GM08714 (cell line): ENCODE measurements around the gene KDELR3.

Experiments
- H3K4me3 ChIP-seq: fragments of 200-500 bp; sonication (Bioruptor generic); 2 replicates; pipeline ENCODE4 v1.5.1; 2014; ENCODE audit warnings: mild to moderate bottlenecking, low read length, inconsistent platforms
- ZNF274 ChIP-seq: IDR thresholded peaks from 2 replicates; pipeline ENCODE4 v1.6.1; 2012; ENCODE audit warnings: mild to moderate bottlenecking, low read depth, low read length

The KDELR3 gene

GRCh38 chr22:38467904-38468442, at the start of gene KDELR3:
KDELR3 (plus strand) TSS chr22:38468096; CDS start chr22:38468234, 138 bp downstream.
- H3K4me3 ChIP-seq = peak within 1 kb of the TSS; percentile 5; the same call in 1 of the 2 replicates
- TF ChIP-seq ZNF274 = no peak

- TF ChIP-seq ZNF274 = no peak
- no peak overlapping the region for H3K4me3 ChIP-seq
Observed at GRCh38 chr22:38418589-38418988, 49.3 kb upstream of the KDELR3 start.

DNA sequence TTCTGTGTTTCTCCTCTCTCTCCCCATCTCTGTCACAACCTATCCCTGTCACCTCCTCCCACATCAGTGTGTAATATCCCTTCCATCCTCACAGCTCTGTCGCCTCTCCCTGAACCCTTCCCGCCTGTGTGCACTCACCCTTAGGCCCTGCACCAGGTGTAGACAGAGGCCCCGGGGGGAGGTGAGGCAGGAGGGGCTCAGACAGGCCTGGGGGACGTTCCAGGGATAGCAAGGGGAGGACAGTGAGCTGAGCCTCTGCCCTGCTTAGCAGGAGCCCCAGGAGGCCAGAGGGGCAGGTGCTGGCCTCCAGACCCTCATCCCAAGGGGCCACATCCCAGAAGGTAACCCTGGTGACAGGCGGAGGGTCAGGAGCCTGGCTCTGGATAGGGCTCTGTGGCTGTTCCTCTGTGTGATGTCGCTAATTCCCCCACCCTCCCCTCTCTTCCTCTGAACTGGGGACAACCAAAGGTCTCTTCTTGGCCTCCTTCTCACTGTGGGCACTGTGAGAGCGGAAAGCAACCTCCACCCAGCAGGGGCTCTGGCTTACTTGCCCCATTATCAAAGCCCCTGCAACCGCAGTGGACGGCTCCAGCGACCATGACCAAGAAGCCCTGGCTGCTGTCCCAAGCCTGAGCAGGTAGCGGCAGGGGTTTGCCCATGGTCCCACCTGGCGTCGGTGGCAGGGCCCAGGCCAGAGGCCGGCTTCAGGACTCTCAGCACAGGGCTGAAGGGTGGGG, 48.6 kb upstream of the KDELR3 start:
- no peak overlapping the region for H3K4me3 ChIP-seq
- TF ChIP-seq ZNF274 = no peak

DNA sequence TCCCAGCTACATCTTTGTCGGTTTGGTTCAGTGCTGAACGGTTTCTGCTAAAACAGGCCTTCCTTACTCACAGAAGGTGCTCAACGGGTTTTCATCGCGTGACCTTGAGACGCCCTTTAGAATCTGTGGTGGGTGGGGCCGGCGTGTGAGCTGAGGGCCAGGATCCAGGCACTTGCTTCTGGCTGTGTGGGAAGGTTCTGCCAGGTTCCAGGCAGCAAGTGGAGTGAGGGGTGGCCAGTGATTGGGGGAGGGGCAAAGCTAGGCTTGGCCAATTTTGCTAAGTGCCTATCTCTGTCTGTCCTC, 48.1 kb upstream of the KDELR3 start:
- no peak overlapping the region for H3K4me3 ChIP-seq
- TF ChIP-seq ZNF274 = no peak

DNA sequence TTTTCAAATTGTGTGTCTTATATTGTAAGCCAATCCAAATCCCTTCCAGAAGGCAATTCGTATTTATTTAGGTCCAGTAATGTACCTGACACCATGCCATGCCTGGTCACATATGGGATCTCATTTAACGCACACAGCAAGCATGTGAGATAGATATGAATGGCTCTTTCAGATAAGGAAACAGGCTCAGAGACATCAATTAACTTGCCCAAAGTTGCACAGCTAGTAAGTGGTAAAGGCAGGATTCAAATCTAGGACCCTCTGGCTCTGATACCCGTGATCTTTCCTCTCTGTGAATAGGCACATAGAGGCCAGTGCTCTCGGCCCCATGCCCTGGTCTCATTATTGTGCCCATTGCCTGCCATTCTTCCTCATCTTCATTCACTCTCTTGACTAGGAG, 47.2 kb upstream of the KDELR3 start:
- no peak overlapping the region for H3K4me3 ChIP-seq
- no peak for TF ChIP-seq ZNF274

DNA sequence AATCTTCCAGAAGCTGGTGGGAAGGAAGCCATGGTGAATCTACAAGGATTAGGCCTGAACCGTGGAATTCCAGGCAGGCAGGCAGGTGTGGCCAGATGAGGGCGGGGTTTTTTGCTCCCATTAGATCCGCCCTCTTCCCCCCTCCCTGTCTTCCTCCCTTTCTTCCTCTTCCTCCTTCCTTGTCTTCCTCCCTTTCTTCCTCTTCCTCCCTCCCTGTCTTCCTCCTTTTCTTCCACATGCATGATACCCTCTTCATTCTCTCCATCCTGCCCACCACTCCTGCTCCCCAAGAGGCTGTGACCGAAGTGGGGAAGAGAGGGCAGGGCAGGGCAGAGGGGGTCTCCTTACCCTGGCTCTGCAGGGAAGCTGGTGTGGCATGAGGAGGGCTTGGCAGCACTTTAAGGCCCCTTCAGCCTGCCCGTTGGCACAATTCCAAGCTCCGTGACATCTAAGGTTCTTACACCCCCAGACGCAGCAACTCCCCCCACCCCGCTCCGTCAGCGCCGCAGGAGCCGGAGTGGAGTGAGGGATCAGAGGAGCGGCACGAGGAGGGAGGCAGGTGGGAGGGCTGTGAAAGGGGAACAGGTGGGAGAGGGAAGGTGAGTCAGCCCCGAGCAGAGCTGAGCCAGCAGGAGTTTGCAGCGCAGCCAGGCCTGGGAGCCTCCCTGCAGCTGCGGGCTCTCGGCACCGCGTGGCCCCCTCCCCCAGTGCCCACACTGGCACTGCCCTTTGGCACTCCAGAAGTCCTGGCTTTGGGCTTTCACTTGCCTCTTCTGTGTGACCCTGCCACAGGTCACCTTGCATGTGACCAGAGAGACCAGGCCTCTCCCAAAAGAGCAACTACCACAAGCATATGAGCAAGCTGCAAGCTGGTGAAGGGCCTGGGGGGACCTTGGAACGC, 45.0 kb upstream of the KDELR3 start:
- no peak for TF ChIP-seq ZNF274
- H3K4me3 ChIP-seq = no peak overlapping the region

GRCh38 chr22:38423512-38424503, 44.1 kb upstream of the KDELR3 start:
- TF ChIP-seq ZNF274 = no peak

GRCh38 chr22:38424525-38425080, 43.3 kb upstream of the KDELR3 start:
- H3K4me3 ChIP-seq = no peak overlapping the region
- no peak for TF ChIP-seq ZNF274

More at GRCh38 chr22:38423512-38424503, 44.1 kb upstream of the KDELR3 start:
- no peak overlapping the region for H3K4me3 ChIP-seq

- H3K4me3 ChIP-seq = no peak overlapping the region
- TF ChIP-seq ZNF274 = no peak
Observed at GRCh38 chr22:38426628-38427027, 41.3 kb upstream of the KDELR3 start.

DNA sequence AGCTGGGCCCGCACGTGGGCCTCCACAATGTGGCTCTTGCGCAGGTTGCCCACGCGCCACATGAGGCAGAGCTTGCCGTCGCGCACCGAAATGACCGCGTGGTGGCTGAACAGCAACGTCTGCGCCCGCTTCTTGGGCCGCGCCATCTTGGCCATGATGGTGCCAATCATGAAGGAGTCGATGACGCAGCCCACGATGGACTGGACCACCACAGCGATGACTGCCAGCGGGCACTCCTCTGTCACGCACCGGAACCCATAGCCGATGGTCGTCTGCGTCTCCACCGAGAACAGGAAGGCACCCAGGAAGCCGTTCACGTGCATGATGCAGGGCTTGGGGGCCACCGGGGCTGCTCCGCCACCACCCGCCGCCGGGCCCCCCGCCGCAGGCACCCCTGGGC, 40.4 kb upstream of the KDELR3 start:
- H3K4me3 ChIP-seq = no peak overlapping the region
- no peak for TF ChIP-seq ZNF274

DNA sequence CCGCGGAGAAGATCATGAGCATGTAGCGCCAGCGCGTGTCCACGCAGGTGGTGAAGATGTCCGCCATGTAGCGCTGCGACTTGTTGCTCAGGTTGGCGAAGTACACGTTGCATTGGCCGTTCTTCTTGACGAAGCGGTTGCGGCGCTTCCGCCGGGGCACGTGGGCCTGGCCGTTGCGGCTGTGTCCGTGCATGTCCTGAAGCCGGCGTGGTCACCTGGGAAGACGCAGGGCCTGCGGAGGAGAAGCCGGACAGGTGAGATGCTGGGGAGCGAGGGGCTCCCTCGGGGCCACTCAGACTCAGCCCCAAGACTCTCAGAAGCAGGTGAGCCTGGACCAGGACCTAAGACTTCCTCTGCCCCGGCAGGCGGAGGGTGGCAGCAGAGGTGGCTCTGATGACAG, 40.0 kb upstream of the KDELR3 start:
- TF ChIP-seq ZNF274 = no peak
- H3K4me3 ChIP-seq = no peak overlapping the region

DNA sequence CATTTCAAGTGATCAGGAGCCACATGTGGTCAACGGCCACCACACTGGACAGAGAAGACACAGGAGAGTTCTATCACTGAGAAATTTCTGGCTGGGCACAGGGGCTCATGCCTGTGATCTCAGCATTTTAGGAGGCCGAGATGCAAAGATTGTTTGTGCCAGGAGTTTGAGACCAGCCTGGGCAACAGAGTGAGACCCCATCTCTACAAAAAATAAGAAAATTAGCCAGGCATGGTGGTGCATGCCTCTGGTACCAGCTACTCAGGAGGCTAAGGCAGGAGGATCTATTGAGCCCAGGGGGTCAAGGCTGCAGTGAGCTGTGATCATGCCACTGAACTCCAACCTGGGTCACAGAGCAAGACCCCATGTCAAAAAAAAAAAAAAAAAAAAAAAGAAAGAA, 39.2 kb upstream of the KDELR3 start:
- H3K4me3 ChIP-seq = no peak overlapping the region
- no peak for TF ChIP-seq ZNF274

GRCh38 chr22:38429499-38430068, 38.3 kb upstream of the KDELR3 start:
- H3K4me3 ChIP-seq = no peak overlapping the region
- no peak for TF ChIP-seq ZNF274
